ENCODE results near the gene RDH12. TPM values are rescaled to one million over a fixed set of nuclear protein-coding genes. Genes with fewer than 3 reads are reported as not detected.

The RDH12 gene
- total and polyA plus RNA-seq, 2 donors (not counting 3 experiments of a cell fraction or from before 2014, with no cell fraction given) = not detected

GRCh38 chr14:67749341-67750084 is 47.8 kb downstream of the RDH12 start:
- H3K9me1 ChIP-seq (replicated peaks; ENCODE audit: control insufficient read depth, extremely low read depth, insufficient read depth, low read length) = no peaks in the 10 kb centered on the region
- no peak for DNase-seq (ENCODE audit: low read depth, low spot score)
- dilution Hi-C loops (cut with MboI; ENCODE audit: extremely low pct_ligation_motif_present, low sequenced_read_pairs) (no loop called here), intact Hi-C loops (cut with micrococcal nuclease) (no loop called here)
- BruUV-seq (replicated peaks) = no TSS peak
- no peak overlapping the region for H3K27ac ChIP-seq (ENCODE audit: insufficient read depth, low read depth, low read length)
- H3K4me3 ChIP-seq (replicated peaks in 1 of 3; ENCODE audit: insufficient read depth in 1 of 3, low read depth in 1 of 3, low read length in 3 of 3) = no peak overlapping the region
- FAIRE-seq = no peak
- H3K4me1 ChIP-seq (ENCODE audit: control insufficient read depth, extremely low read depth, insufficient read depth, low read length) = no peaks in the 10 kb centered on the region
- no peaks in the 10 kb centered on the region for H3K79me2 ChIP-seq (ENCODE audit: control insufficient read depth, insufficient read depth, low read length)
- no peaks in the 10 kb centered on the region for H4K20me1 ChIP-seq (replicated peaks; ENCODE audit: control insufficient read depth, extremely low read depth, insufficient read depth, low read length)
- no peaks in the 10 kb centered on the region for H3K27me3 ChIP-seq (ENCODE audit: control insufficient read depth in 2 of 2, insufficient read depth in 2 of 2, low read length in 2 of 2)
- ChIA-PET CTCF (interaction anchor here (0.8 to 1.5 kb wide), 2 partner anchors 45 to 165 kb away, joined by 3 read pairs; no protein-coding TSS in a partner anchor), POLR2A (no interaction called here)
- no peak for TF ChIP-seq POLR2AphosphoS5 (IDR thresholded peaks at IDR 0.05; ENCODE audit: insufficient read depth, low read depth, low read length)
- H3K9me3 ChIP-seq (replicated peaks; ENCODE audit: control insufficient read depth, insufficient read depth, low read length) = no peaks in the 10 kb centered on the region
- H3K9ac ChIP-seq (replicated peaks; ENCODE audit: extremely low read depth, insufficient read depth, low read length) = no peak overlapping the region
- peaks cover 6 to 34% of the 10 kb centered on the region in 2 experiments for H3K36me3 ChIP-seq (ENCODE audit: control insufficient read depth in 2 of 2, extremely low read depth in 1 of 2, insufficient read depth in 2 of 2, low read length in 2 of 2)
- no peak overlapping the region for H2AFZ ChIP-seq (ENCODE audit: low read depth, low read length)
- no peak overlapping the region for H3K4me2 ChIP-seq (ENCODE audit: insufficient read depth, low read length)

GRCh38 chr14:67756496-67756895 is 54.8 kb downstream of the RDH12 start:
- no peak for FAIRE-seq
- POLR2A ChIA-PET = no interaction called here
- dilution Hi-C loops (cut with MboI; ENCODE audit: extremely low pct_ligation_motif_present, low sequenced_read_pairs) = no loop called here

More at GRCh38 chr14:67756496-67756895, 54.8 kb downstream of the RDH12 start:
- intact Hi-C loops (cut with micrococcal nuclease) = no loop called here
- no peaks in the 10 kb centered on the region for H3K4me1 ChIP-seq (ENCODE audit: control insufficient read depth, extremely low read depth, insufficient read depth, low read length)
- no TSS peak for BruUV-seq (replicated peaks)
- no peak overlapping the region for H3K4me3 ChIP-seq (replicated peaks in 1 of 3; ENCODE audit: insufficient read depth in 1 of 3, low read depth in 1 of 3, low read length in 3 of 3)
- no peak overlapping the region for H3K9ac ChIP-seq (replicated peaks; ENCODE audit: extremely low read depth, insufficient read depth, low read length)
- TF ChIP-seq MYC (IDR thresholded peaks at IDR 0.05; ENCODE audit: low read depth, low read length) = no peak
- no peak for TF ChIP-seq JUN (IDR thresholded peaks at IDR 0.05; ENCODE audit: borderline replicate concordance, insufficient read depth, insufficient read length, low read depth)
- DNase-seq (ENCODE audit: low read depth, low spot score) = no peak
- H3K9me1 ChIP-seq (replicated peaks; ENCODE audit: control insufficient read depth, extremely low read depth, insufficient read depth, low read length) = no peaks in the 10 kb centered on the region
- no peaks in the 10 kb centered on the region for H3K9me3 ChIP-seq (replicated peaks; ENCODE audit: control insufficient read depth, insufficient read depth, low read length)
- no peaks in the 10 kb centered on the region for H4K20me1 ChIP-seq (replicated peaks; ENCODE audit: control insufficient read depth, extremely low read depth, insufficient read depth, low read length)
- H3K79me2 ChIP-seq (ENCODE audit: control insufficient read depth, insufficient read depth, low read length) = no peaks in the 10 kb centered on the region
- CTCF ChIA-PET = interaction anchor here (1.5 kb wide), 1 partner anchor 10 kb away, joined by 3 read pairs; no protein-coding TSS in a partner anchor
- no peak overlapping the region for H2AFZ ChIP-seq (ENCODE audit: low read depth, low read length)
- peaks cover 9 to 45% of the 10 kb centered on the region in 2 experiments for H3K36me3 ChIP-seq (ENCODE audit: control insufficient read depth in 2 of 2, extremely low read depth in 1 of 2, insufficient read depth in 2 of 2, low read length in 2 of 2)
- H3K4me2 ChIP-seq (ENCODE audit: insufficient read depth, low read length) = no peak overlapping the region
- H3K27me3 ChIP-seq (ENCODE audit: control insufficient read depth in 2 of 2, insufficient read depth in 2 of 2, low read length in 2 of 2) = no peaks in the 10 kb centered on the region
- H3K27ac ChIP-seq (ENCODE audit: insufficient read depth, low read depth, low read length) = no peak overlapping the region
